Erythroblast (primary cell): ENCODE results near the gene FCHO2.
A peak's percentile ranks its signal among the peaks of the same experiment; 100 is the strongest.

Experiments
- DNase-seq, 2 experiments: peaks; one replicate each; lab custom pipeline; 2025; lab: John Stamatoyannopoulos, UW
- GATA1 ChIP-seq: IDR thresholded peaks from 2 replicates; pipeline ENCODE4 v1.6.1; 2011; ENCODE audit warnings: low read depth, mild to moderate bottlenecking, control low read depth, low read length, moderate library complexity
- POLR2A ChIP-seq: IDR thresholded peaks from 2 replicates; pipeline ENCODE4 v1.6.1; 2011; ENCODE audit warnings: mild to moderate bottlenecking, low read length

Gene FCHO2

GRCh38 chr5:73094415-73094814 lies 138.6 kb downstream of the FCHO2 start:
- no peak for DNase-seq
- TF ChIP-seq GATA1 = no peak

- peak; percentile 11 to 20 for DNase-seq
- TF ChIP-seq GATA1 (no peak), POLR2A (no peak)
Observed at GRCh38 chr5:73095564-73096238, 139.9 kb downstream of the FCHO2 start.

- TF ChIP-seq GATA1 = no peak
- TF ChIP-seq POLR2A = no peak
Observed at GRCh38 chr5:73096239-73096575, 140.4 kb downstream of the FCHO2 start.

GRCh38 chr5:73097740-73098139 lies 141.9 kb downstream of the FCHO2 start:
- no peak for DNase-seq
- TF ChIP-seq POLR2A = no peak
- no peak for TF ChIP-seq GATA1

More at GRCh38 chr5:73096239-73096575, 140.4 kb downstream of the FCHO2 start:
- DNase-seq = no peak

- TF ChIP-seq GATA1 (no peak), POLR2A (no peak)
- no peak for DNase-seq
Observed at GRCh38 chr5:73100109-73100508, 144.3 kb downstream of the FCHO2 start.

- TF ChIP-seq GATA1 = no peak
- no peak for TF ChIP-seq POLR2A
- DNase-seq = no peak
Observed at GRCh38 chr5:73103870-73104299, 148.0 kb downstream of the FCHO2 start.

- TF ChIP-seq GATA1 = no peak
- TF ChIP-seq POLR2A = no peak
- DNase-seq = no peak
Observed at GRCh38 chr5:73104326-73104725, 148.5 kb downstream of the FCHO2 start.

- TF ChIP-seq GATA1 = no peak
- no peak for TF ChIP-seq POLR2A
- DNase-seq = no peak
Observed at GRCh38 chr5:73106335-73106734, 150.5 kb downstream of the FCHO2 start.

GRCh38 chr5:73110190-73110589 lies 154.3 kb downstream of the FCHO2 start:
- TF ChIP-seq POLR2A (no peak), GATA1 (no peak)
- DNase-seq = no peak

GRCh38 chr5:73111536-73111935 lies 155.7 kb downstream of the FCHO2 start:
- TF ChIP-seq GATA1 (no peak), POLR2A (no peak)
- DNase-seq = no peak

GRCh38 chr5:73112359-73112758 lies 156.5 kb downstream of the FCHO2 start:
- TF ChIP-seq GATA1 (no peak), POLR2A (no peak)

GRCh38 chr5:73114044-73114688 lies 158.3 kb downstream of the FCHO2 start:
- TF ChIP-seq POLR2A = no peak
- TF ChIP-seq GATA1 = no peak
- DNase-seq = no peak

More at GRCh38 chr5:73112359-73112758, 156.5 kb downstream of the FCHO2 start:
- no peak for DNase-seq

GRCh38 chr5:73115399-73116051 lies 159.7 kb downstream of the FCHO2 start:
- DNase-seq = no peak
- no peak for TF ChIP-seq POLR2A
- no peak for TF ChIP-seq GATA1

GRCh38 chr5:73116506-73116905 lies 160.7 kb downstream of the FCHO2 start:
- DNase-seq = no peak
- TF ChIP-seq GATA1 = no peak
- TF ChIP-seq POLR2A = no peak
